PC-9 (cell line): ENCODE results near the gene KCNMB2. TPM values are rescaled to one million over a fixed set of nuclear protein-coding genes. Genes with fewer than 3 reads are reported as not detected.

Experiments
- BruUV-seq: library from RNA; stranded (reverse); fragments of 400-500 nt; replicated peaks from 2 replicates; lab custom pipeline; 2021; lab: Mats Ljungman, UMichigan
- CTCF ChIA-PET: fragments of 300-600 bp; sonication (Branson Sonifier 250); formaldehyde crosslinking; loops from one replicate; lab custom pipeline; 2022; ENCODE audit warnings: antibody characterized with exemption; lab: Charles Lee
- POLR2A ChIA-PET: fragments of 300-600 bp; sonication (Branson Sonifier 250); formaldehyde crosslinking; loops from one replicate; lab custom pipeline; 2022; ENCODE audit warnings: antibody characterized with exemption; ENCODE audit not compliant: unreplicated experiment; lab: Charles Lee
- DNase-seq, 2 experiments: peaks; one replicate each; pipeline versions ENCODE4 v3.0.0 to v3.0.0-alpha.2; 2015 to 2022; ENCODE audit warnings: mixed read lengths in 1 of 2
- H2AFZ ChIP-seq: fragments of 200-600 bp; sonication (generic); 2 replicates; pipeline ENCODE4 v1.8.1; 2017; ENCODE audit warnings: antibody characterized with exemption
- H3F3A ChIP-seq: fragments of 200-600 bp; sonication (generic); 2 replicates; pipeline ENCODE4 v1.8.1; 2017; ENCODE audit warnings: antibody characterized with exemption, mild to moderate bottlenecking, low read depth; ENCODE audit not compliant: insufficient read depth
- H3K27ac ChIP-seq: fragments of 200-600 bp; sonication (generic); 2 replicates; pipeline ENCODE4 v1.6.1; 2016; ENCODE audit warnings: mixed run types
- H3K27me3 ChIP-seq: fragments of 200-600 bp; sonication (generic); 2 replicates; pipeline ENCODE4 v1.6.1; 2016; ENCODE audit warnings: low read depth, mixed run types; ENCODE audit not compliant: insufficient read depth
- H3K36me3 ChIP-seq: fragments of 200-600 bp; sonication (generic); 2 replicates; pipeline ENCODE4 v1.6.1; 2016; ENCODE audit warnings: low read depth, mixed run types
- H3K4me1 ChIP-seq: fragments of 200-600 bp; sonication (generic); replicated peaks from 2 replicates; pipeline ENCODE4 v1.6.1; 2016; ENCODE audit warnings: mixed run types; ENCODE audit not compliant: insufficient read depth
- H3K4me2 ChIP-seq: fragments of 200-600 bp; sonication (generic); 2 replicates; pipeline ENCODE4 v1.6.1; 2017; ENCODE audit warnings: mixed run types
- H3K4me3 ChIP-seq: fragments of 200-600 bp; sonication (generic); 2 replicates; pipeline ENCODE4 v1.6.1; 2016; ENCODE audit warnings: mixed run types
- H3K79me2 ChIP-seq: fragments of 200-600 bp; sonication (generic); 2 replicates; pipeline ENCODE4 v1.6.1; 2017; ENCODE audit warnings: low read depth, mixed run types
- H3K9me2 ChIP-seq: fragments of 200-600 bp; sonication (generic); 2 replicates; pipeline ENCODE4 v1.8.1; 2017; ENCODE audit warnings: mild to moderate bottlenecking; ENCODE audit not compliant: insufficient read depth
- H3K9me3 ChIP-seq: fragments of 200-600 bp; sonication (generic); 2 replicates; pipeline ENCODE4 v1.8.1; 2016; ENCODE audit warnings: low read depth; ENCODE audit not compliant: insufficient read depth
- H4K20me1 ChIP-seq: fragments of 200-600 bp; sonication (generic); 2 replicates; pipeline ENCODE4 v1.8.1; 2017; ENCODE audit not compliant: insufficient read depth
- EZH2 ChIP-seq: fragments of 200-600 bp; sonication (generic); IDR thresholded peaks from 2 replicates; pipeline ENCODE4 v1.8.0; 2017; ENCODE audit warnings: antibody characterized with exemption, low read depth
- intact Hi-C: fragments of 100-400 bp; cut with micrococcal nuclease; formaldehyde crosslinking; loops from one replicate; pipeline ENCODE4 v1.10.0; 2022; ENCODE audit not compliant: unreplicated experiment
- total RNA-seq: library from RNA; stranded (reverse); gene quantifications from 2 replicates; pipeline ENCODE4 v1.2.3, GENCODE V29; 2021
- TF ChIP-seq, protein P1 (sequence below): fragments of 200-600 bp; sonication (generic); conservative IDR thresholded peaks from 2 replicates; pipeline ENCODE4 v1.6.1; 2017; ENCODE audit warnings: mixed run types, antibody characterized with exemption, mild to moderate bottlenecking, moderate library complexity

Gene KCNMB2
- total RNA-seq, 1 experiment from 2014 or later, result not detected

DNA sequence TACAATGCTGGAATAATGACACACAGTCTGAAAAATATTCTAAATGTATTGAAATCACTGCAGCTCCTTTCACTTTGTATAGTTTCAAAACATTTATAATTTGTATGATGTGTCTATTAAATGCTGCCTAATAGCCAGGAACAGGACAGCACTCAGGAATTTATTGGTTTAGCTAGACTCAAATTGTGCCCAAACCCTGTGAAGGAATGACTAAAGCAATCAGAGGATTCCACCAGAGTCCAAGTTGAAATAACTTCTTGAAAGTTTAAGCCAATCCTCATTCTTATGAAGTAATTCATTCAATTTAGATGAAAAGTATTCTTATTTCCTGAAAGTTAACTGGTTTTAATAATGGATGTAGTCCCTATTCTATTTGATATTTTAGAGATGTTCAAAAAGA, 268.4 kb downstream of the KCNMB2 start:
- TF ChIP-seq, protein P1, sequence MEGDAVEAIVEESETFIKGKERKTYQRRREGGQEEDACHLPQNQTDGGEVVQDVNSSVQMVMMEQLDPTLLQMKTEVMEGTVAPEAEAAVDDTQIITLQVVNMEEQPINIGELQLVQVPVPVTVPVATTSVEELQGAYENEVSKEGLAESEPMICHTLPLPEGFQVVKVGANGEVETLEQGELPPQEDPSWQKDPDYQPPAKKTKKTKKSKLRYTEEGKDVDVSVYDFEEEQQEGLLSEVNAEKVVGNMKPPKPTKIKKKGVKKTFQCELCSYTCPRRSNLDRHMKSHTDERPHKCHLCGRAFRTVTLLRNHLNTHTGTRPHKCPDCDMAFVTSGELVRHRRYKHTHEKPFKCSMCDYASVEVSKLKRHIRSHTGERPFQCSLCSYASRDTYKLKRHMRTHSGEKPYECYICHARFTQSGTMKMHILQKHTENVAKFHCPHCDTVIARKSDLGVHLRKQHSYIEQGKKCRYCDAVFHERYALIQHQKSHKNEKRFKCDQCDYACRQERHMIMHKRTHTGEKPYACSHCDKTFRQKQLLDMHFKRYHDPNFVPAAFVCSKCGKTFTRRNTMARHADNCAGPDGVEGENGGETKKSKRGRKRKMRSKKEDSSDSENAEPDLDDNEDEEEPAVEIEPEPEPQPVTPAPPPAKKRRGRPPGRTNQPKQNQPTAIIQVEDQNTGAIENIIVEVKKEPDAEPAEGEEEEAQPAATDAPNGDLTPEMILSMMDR, result no peak
- TF ChIP-seq EZH2, result no peak
- Histone ChIP-seq H3K79me2 (no peaks in the 10 kb centered on the region), H3K27me3 (no peaks in the 10 kb centered on the region), H4K20me1 (no peaks in the 10 kb centered on the region), H3K4me2 (no peak overlapping the region), H3K27ac (no peak overlapping the region), H3K4me1 (no peaks in the 10 kb centered on the region), H2AFZ (no peak overlapping the region), H3K4me3 (no peak overlapping the region), H3F3A (no peaks in the 10 kb centered on the region), H3K36me3 (no peaks in the 10 kb centered on the region), H3K9me2 (no peaks in the 10 kb centered on the region), H3K9me3 (no peaks in the 10 kb centered on the region)
- BruUV-seq, result no TSS peak
- DNase-seq, result no peak
- POLR2A ChIA-PET, result interaction anchor here (0.6 kb wide), 1 partner anchor 12 kb away, joined by 5 read pairs; no protein-coding TSS in a partner anchor
- CTCF ChIA-PET, result no interaction called here
- intact Hi-C loops, result no loop called here

DNA sequence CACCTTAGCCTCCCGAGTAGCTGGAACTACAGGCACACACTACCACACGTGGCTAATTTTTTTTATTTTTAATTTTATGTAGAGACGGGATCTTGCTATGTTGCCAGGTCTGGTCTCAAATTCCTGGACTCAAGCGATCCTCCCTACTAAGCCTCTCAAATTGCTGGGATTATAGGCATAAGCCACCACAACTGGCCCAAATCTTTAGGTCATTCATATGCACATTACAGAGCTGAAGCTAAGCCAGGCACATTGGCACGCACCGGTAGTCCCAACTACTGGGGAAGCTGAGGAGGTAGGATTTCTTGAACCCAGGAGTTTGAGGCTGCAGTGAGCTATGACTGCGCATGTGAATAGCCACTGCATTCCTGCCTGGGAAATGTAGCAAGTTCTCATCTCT, 269.5 kb downstream of the KCNMB2 start:
- Histone ChIP-seq H3K27me3 (no peaks in the 10 kb centered on the region), H2AFZ (no peak overlapping the region), H3K9me2 (no peaks in the 10 kb centered on the region), H3F3A (no peaks in the 10 kb centered on the region), H3K9me3 (no peaks in the 10 kb centered on the region), H3K4me1 (no peaks in the 10 kb centered on the region), H3K79me2 (no peaks in the 10 kb centered on the region), H3K36me3 (no peaks in the 10 kb centered on the region), H4K20me1 (no peaks in the 10 kb centered on the region), H3K4me3 (no peak overlapping the region), H3K4me2 (no peak overlapping the region), H3K27ac (no peak overlapping the region)
- no TSS peak for BruUV-seq
- TF ChIP-seq, protein P1, result no peak
- no peak for TF ChIP-seq EZH2
- DNase-seq, result no peak
- CTCF ChIA-PET, result no interaction called here
- POLR2A ChIA-PET, result no interaction called here
- intact Hi-C loops, result no loop called here

DNA sequence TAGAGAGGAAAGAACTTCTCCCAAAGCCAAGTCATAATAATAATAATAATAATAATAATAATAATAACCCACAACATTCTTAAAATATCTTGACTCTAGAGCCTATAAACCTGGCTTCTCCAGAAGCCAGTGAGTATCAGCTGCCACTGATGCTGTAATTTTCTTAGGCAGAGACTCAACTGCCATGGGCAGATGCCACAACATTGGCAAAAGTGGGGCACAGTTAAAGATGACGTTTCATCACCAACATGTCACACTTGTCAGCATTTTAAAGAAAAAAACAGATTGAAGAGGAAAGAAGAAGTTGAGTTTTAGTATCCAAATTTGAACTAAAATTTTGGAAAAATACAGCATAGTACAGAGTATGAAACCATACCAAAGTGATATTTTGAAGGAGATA, 270.4 kb downstream of the KCNMB2 start:
- ChIA-PET CTCF (no interaction called here), POLR2A (no interaction called here)
- H3K9me2 ChIP-seq, result no peaks in the 10 kb centered on the region
- no peak for TF ChIP-seq EZH2
- TF ChIP-seq, protein P1, result no peak
- no TSS peak for BruUV-seq
- no peaks in the 10 kb centered on the region for H3K36me3 ChIP-seq
- no peak overlapping the region for H3K4me3 ChIP-seq
- no peaks in the 10 kb centered on the region for H4K20me1 ChIP-seq
- no peaks in the 10 kb centered on the region for H3K27me3 ChIP-seq
- no peaks in the 10 kb centered on the region for H3K9me3 ChIP-seq
- no peaks in the 10 kb centered on the region for H3F3A ChIP-seq
- intact Hi-C loops, result no loop called here
- no peak for DNase-seq
- no peak overlapping the region for H2AFZ ChIP-seq
- no peak overlapping the region for H3K4me2 ChIP-seq
- no peak overlapping the region for H3K27ac ChIP-seq
- H3K79me2 ChIP-seq, result no peaks in the 10 kb centered on the region
- no peaks in the 10 kb centered on the region for H3K4me1 ChIP-seq
